K562 (cell line): ENCODE measurements around the gene TSPOAP1.

ENCODE experiments used
- JUNB ChIP-seq: fragments of 450-650 bp; formaldehyde crosslinking; conservative IDR thresholded peaks from 2 replicates; pipeline ENCODE4 v1.4.0; 2020; ENCODE audit warnings: mild to moderate bottlenecking
- POLR2A ChIP-seq: fragments of 450-650 bp; conservative IDR thresholded peaks from 2 replicates; pipeline ENCODE4 v1.6.1; 2016
- ZEB2 ChIP-seq: fragments of 450-650 bp; IDR thresholded peaks from 2 replicates; pipeline ENCODE4 v1.6.1; 2016
- ZNF318 ChIP-seq, 2 experiments: fragments of 450-650 bp; IDR thresholded peaks; 2 replicates each; pipeline ENCODE4 v1.6.1; 2016; ENCODE audit warnings: mild to moderate bottlenecking in 2 of 2, borderline replicate concordance in 1 of 2, low read depth in 1 of 2, moderate library complexity in 1 of 2
- ZNF589 ChIP-seq: fragments of 200-800 bp; sonication (Bioruptor generic); IDR thresholded peaks from 2 replicates; pipeline ENCODE4 v1.6.1; 2016; ENCODE audit warnings: low read depth, missing genetic modification characterization, missing compliant biosample characterization
- TF ChIP-seq, protein P1 (sequence below): sonication (generic); formaldehyde crosslinking; IDR thresholded peaks from 2 replicates; pipeline ENCODE4 v1.8.0; 2023; ENCODE audit warnings: missing genetic modification reagents, mild to moderate bottlenecking, borderline replicate concordance
- TF ChIP-seq, protein P2 (sequence below): sonication (generic); formaldehyde crosslinking; IDR thresholded peaks from 2 replicates; pipeline ENCODE4 v1.4.0; 2020; ENCODE audit warnings: mild to moderate bottlenecking, missing genetic modification reagents

DNA sequence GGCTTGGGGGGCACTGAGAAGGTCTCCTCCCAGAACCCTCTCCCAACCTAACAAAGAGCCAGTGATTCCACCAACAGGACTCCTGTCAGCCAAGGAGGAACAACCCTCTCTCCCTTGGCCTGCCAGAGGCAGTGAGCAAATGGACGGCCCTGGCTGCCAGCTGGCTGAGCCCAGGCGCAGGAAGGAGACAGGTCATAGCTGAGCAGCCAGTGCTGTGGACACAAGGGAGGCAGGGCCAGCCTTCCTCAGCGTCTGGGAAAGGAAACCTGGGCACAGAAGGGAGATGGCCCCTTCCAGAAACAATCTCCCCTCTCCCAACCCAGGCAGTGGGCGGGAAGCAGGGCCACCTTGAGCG lies 50.0 kb downstream of the TSPOAP1 start:
- TF ChIP-seq POLR2A (no peak), ZNF589 (CRISPR knock-in tag) (no peak), ZEB2 (no peak), ZNF318 (IDR thresholded peaks at IDR 0.05; ENCODE audit: borderline replicate concordance in 1 of 2, low read depth in 1 of 2) (no peak), JUNB (CRISPR knock-in tag) (no peak)
- TF ChIP-seq, protein P1, sequence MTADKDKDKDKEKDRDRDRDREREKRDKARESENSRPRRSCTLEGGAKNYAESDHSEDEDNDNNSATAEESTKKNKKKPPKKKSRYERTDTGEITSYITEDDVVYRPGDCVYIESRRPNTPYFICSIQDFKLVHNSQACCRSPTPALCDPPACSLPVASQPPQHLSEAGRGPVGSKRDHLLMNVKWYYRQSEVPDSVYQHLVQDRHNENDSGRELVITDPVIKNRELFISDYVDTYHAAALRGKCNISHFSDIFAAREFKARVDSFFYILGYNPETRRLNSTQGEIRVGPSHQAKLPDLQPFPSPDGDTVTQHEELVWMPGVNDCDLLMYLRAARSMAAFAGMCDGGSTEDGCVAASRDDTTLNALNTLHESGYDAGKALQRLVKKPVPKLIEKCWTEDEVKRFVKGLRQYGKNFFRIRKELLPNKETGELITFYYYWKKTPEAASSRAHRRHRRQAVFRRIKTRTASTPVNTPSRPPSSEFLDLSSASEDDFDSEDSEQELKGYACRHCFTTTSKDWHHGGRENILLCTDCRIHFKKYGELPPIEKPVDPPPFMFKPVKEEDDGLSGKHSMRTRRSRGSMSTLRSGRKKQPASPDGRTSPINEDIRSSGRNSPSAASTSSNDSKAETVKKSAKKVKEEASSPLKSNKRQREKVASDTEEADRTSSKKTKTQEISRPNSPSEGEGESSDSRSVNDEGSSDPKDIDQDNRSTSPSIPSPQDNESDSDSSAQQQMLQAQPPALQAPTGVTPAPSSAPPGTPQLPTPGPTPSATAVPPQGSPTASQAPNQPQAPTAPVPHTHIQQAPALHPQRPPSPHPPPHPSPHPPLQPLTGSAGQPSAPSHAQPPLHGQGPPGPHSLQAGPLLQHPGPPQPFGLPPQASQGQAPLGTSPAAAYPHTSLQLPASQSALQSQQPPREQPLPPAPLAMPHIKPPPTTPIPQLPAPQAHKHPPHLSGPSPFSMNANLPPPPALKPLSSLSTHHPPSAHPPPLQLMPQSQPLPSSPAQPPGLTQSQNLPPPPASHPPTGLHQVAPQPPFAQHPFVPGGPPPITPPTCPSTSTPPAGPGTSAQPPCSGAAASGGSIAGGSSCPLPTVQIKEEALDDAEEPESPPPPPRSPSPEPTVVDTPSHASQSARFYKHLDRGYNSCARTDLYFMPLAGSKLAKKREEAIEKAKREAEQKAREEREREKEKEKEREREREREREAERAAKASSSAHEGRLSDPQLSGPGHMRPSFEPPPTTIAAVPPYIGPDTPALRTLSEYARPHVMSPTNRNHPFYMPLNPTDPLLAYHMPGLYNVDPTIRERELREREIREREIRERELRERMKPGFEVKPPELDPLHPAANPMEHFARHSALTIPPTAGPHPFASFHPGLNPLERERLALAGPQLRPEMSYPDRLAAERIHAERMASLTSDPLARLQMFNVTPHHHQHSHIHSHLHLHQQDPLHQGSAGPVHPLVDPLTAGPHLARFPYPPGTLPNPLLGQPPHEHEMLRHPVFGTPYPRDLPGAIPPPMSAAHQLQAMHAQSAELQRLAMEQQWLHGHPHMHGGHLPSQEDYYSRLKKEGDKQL (CRISPR knock-in tag), result no peak
- TF ChIP-seq, protein P2, sequence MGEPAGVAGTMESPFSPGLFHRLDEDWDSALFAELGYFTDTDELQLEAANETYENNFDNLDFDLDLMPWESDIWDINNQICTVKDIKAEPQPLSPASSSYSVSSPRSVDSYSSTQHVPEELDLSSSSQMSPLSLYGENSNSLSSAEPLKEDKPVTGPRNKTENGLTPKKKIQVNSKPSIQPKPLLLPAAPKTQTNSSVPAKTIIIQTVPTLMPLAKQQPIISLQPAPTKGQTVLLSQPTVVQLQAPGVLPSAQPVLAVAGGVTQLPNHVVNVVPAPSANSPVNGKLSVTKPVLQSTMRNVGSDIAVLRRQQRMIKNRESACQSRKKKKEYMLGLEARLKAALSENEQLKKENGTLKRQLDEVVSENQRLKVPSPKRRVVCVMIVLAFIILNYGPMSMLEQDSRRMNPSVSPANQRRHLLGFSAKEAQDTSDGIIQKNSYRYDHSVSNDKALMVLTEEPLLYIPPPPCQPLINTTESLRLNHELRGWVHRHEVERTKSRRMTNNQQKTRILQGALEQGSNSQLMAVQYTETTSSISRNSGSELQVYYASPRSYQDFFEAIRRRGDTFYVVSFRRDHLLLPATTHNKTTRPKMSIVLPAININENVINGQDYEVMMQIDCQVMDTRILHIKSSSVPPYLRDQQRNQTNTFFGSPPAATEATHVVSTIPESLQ (CRISPR knock-in tag), result no peak
